HG02885 (cell line): ENCODE results near the gene ETS2.
A peak's percentile ranks its signal among the peaks of the same experiment; 100 is the strongest.

Experiments used
- ATAC-seq: cut with Tn5 transposase; IDR thresholded peaks from one replicate; pipeline ENCODE4 v1.9.1; 2021; ENCODE audit warnings: mild to moderate bottlenecking; ENCODE audit not compliant: unreplicated experiment, poor library complexity

The ETS2 gene

GRCh38 chr21:38777015-38777414 lies 28.7 kb upstream of the ETS2 start:
- no peak for ATAC-seq

DNA sequence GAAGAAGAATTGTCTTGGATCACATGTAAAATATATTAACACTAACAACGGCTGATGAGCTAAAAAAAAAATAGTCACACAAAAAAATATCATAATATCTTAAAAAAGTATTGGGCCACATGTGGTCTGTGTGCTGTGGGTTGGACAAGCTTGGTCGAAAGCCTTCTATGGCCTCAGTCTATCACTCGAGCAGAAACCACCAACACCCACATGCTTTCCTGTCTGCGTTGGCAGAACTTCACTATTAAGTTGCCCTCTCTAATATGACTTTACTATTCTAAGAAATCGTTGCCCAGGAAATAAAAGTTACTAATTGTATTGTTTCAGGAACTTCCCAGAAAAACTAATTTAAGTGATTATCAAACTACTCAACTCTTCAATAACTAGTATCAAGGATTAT lies 28.2 kb upstream of the ETS2 start:
- no peak for ATAC-seq

DNA sequence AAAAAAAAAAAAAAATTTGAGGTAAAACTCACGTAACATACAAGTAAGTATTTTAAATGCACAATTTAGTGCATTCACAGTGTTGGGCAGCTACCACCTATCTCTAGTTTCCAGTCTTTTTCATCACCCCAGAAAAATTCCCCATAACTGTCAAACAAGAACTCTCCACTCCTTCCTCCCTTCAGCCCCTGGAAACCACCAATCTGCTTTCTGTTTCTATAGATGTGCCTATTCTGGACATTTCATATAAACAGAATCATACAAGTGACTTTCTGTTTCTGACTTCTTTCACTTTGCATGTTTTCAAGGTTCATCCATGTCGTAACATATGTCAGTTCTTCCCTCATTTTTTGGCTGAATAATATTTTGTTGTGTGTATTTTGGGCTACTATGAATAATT lies 24.9 kb upstream of the ETS2 start:
- ATAC-seq, result peak; percentile 77

DNA sequence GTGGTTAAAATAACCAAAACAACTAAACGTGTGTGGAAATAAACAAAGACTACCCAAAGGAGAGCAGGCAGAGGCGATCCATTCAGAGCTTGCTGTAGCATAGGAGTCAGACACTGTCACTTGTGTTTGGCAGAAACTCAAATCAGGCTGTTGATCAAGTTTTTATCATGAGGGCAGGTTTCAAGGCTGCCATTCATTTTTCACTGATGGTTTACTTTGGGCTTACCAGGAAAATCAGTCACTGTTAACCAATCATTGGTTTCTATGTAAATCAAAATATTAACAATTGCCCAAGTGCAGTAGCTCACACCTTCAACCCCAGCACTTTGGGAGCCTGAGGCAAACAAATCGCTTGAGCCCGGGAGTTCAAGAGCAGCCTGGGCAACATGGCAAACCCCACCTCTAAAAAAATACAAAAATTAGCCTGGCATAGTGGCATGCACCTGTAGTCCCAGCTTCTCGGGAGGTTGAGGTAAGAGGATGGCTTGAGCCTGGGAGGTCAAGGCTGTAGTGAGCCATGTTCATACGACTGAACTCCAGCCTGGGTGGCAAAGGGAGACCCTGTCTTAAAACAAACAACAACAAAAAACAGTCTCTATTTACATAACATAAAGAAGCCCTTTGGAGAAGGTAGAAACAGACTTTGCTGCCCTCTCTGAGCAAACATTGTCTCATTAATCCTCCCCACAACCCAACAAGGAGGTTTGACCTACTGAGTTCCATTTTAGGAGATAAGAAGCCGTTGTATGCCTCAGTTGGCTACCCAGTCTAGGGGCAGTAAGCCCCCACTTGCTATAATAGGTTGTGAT lies 21.1 kb upstream of the ETS2 start:
- no peak for ATAC-seq

DNA sequence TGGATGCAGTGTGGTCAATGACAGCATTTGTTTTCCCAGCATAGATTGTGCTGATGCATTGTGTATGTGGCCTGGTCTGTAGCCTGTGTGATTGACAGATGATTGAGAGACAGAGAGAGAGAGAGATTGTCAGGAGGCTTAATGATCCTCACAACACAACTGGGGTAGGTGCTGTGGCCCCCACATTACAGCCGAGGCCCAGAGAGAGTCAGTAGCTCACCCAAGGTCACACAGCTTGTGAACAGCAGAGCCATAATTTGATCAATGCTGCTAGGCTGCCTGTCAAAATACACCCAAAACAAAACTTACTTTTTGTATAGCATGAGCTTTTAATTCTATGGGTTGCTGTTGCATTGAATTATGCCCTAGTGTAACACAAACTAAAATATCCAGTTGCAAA lies 20.2 kb upstream of the ETS2 start:
- ATAC-seq, result no peak

DNA sequence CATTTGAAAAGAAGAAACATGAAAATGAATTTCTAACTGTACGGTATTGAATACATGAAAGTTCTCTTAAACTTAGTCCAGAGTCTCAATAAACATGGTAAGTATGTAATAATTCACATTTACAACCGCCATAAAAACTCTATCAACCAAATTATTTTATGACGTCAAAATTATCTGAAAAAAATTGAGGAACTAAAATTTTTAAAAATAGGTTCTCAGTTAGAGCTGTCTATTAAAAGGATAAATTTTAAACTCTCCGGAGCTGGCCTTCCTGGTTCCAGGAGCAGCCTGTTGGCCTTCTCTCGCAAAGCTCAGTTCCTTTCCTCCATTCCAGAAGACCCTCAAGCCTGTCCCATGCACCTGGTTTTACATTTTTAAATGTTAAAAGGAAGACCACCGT lies 18.7 kb upstream of the ETS2 start:
- ATAC-seq, result no peak

- ATAC-seq, result peak; percentile 50
These were observed 18.1 kb upstream of the ETS2 start for GRCh38 chr21:38787461-38788274.

DNA sequence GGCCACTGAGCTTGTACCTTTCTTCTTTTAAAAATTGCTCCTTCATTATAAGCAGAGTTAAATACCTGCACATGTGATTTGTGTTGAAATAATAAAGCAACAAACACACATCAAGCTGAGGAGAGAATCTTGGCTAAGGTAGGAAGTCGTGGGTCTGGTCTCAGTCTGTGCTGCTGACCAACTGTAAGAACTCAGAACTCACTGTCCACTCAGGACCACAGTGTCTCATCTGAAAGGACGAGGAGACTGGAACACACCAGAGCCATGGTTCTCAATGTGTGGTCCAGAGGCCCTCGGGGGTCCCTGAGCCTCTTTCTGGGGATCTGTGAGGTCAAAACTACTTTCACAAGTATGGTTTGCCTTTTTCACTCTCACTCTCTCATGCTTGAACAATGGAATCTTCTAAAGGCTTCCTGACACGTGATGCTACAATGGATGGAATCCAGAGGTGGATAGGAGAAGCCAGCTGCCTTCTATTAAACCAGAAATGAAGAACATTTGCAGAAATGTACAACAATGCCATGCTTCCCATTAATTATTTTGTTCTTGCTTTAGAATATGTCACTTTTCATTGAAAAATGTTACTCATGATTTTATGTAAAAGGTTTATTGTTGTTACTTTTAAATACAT lies 17.3 kb upstream of the ETS2 start:
- no peak for ATAC-seq

GRCh38 chr21:38789275-38789674 lies 16.5 kb upstream of the ETS2 start:
- ATAC-seq, result no peak

GRCh38 chr21:38790059-38790458 lies 15.7 kb upstream of the ETS2 start:
- no peak for ATAC-seq

- no peak for ATAC-seq
These were observed 14.8 kb upstream of the ETS2 start for GRCh38 chr21:38790961-38791360.

GRCh38 chr21:38792676-38793459 lies 12.9 kb upstream of the ETS2 start:
- ATAC-seq, result no peak

GRCh38 chr21:38793926-38794713 lies 11.6 kb upstream of the ETS2 start:
- ATAC-seq, result no peak

GRCh38 chr21:38794978-38795377 lies 10.8 kb upstream of the ETS2 start:
- no peak for ATAC-seq

GRCh38 chr21:38795475-38795874 lies 10.3 kb upstream of the ETS2 start:
- ATAC-seq, result no peak

- no peak for ATAC-seq
These were observed 9.3 kb upstream of the ETS2 start for GRCh38 chr21:38796424-38796823.

GRCh38 chr21:38797470-38797869 lies 8.3 kb upstream of the ETS2 start:
- ATAC-seq, result no peak

DNA sequence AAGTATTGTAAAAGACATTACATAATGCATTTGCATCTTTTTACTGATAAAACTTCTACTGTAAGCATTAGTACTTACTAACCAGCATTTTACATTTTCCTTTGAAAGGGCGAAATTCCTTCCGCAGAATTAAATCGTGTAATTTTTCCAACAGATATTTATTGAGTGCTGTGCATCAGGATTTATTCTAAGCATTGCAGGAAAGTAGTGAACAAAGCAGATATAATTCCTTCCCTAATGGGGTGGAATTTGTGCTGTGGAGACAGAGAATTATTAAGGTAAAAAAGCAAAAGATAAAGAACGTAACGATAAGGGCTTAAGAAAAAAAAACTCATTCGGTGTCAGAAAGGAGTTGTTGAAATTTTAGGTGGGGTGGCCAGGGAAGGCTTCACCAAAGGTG lies 7.6 kb upstream of the ETS2 start:
- ATAC-seq, result no peak

GRCh38 chr21:38798481-38798882 lies 7.2 kb upstream of the ETS2 start:
- peak; percentile 65 for ATAC-seq
